Measurements from ENCODE around the gene FOXP4. TPM values are rescaled to one million over a fixed set of nuclear protein-coding genes. Genes with fewer than 3 reads are reported as not detected.

FOXP4 gene
- total and polyA plus RNA-seq, 7 donors: 4.1 to 19.5 (median 12.7) TPM

DNA sequence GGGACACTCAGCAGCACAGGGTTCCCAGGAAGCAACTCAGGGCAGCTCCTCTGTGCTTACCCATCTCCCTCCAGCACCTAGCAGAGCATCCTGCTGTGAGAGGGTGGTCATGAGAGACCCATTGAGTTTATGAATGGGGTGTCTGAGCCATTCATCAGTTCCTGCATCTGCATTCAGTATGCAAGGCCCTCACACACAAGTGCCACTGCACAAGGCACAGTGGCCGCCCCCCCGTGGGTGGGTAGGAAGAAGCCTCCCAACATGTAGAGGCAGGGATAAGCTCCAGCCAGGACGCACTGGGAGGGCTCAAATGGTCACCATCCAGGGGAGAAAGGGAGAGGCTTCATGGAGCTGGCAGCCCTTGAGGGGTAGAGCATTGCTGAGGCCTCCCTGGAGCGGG is 43.0 kb downstream of the FOXP4 start:
- DNase-seq: no peak
- Histone ChIP-seq H3K4me1 (no peaks in the 10 kb centered on the region), H3K27me3 (no peaks in the 10 kb centered on the region), H3K4me3 (no peak overlapping the region), H3K27ac (no peak overlapping the region), H3K9me3 (no peaks in the 10 kb centered on the region), H3K36me3 (peaks cover 3 to 68% (median 24%) of the 10 kb centered on the region in 4 donors)
- WGBS, 2 donors: 90 to 94% methylated on average over 4 of the region's 4 CpGs
- intact Hi-C loops (cut with DNase I): no loop called here
- TF ChIP-seq POLR2AphosphoS5 (IDR thresholded peaks at IDR 0.05) (no peak), EP300 (IDR thresholded peaks at IDR 0.05) (no peak), POLR2A (IDR thresholded peaks at IDR 0.05) (no peak), CTCF (IDR thresholded peaks at IDR 0.05) (no peak)

DNA sequence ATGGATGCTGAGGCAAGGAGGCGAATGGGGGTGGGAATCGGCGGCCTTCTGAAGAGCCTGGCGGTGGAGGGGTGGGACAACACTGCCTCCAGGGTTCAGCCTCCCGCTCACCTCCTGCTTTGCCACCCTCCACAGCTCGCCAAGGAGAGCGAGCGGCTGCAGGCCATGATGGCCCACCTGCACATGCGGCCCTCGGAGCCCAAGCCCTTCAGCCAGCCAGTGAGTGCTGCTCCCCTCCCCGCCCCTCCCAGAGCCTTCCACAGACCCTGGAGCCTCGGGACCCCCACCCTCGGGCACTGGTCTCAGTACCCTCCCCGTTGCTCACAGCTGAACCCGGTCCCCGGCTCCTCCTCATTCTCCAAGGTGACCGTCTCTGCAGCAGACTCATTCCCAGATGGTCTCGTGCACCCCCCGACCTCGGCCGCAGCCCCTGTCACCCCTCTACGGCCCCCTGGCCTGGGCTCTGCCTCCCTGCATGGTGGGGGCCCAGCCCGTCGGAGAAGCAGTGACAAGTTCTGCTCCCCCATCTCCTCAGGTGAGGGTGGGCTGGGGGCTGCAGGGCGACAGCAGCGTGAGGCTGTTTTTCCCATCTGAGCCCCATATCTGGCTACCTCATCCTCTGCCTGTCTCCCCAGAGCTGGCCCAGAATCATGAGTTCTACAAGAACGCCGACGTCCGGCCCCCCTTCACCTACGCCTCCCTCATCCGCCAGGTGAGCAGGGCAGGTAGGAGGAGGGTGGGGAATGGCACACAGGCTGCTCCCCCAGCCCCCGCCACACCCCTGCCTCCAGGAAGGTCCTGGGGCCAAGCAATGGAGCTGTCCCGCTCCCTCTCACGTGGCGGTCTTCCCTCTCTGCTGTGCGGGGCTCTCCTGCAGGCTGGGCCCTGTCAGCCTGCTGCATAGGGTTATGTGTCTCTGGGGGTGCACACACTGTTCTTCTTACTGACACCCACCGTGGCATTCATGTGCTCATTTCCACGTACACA is 43.7 kb downstream of the FOXP4 start:
- DNase-seq: no peak
- 93 to 94% methylated on average over 39 of the region's 39 CpGs for WGBS, 2 donors
- H3K27me3 ChIP-seq: no peaks in the 10 kb centered on the region
- TF ChIP-seq EP300 (IDR thresholded peaks at IDR 0.05) (no peak), CTCF (IDR thresholded peaks at IDR 0.05) (no peak), POLR2A (IDR thresholded peaks at IDR 0.05) (no peak), POLR2AphosphoS5 (IDR thresholded peaks at IDR 0.05) (no peak)
- H3K4me1 ChIP-seq: no peaks in the 10 kb centered on the region
- peaks cover 3 to 68% (median 21%) of the 10 kb centered on the region in 4 donors for H3K36me3 ChIP-seq
- H3K9me3 ChIP-seq: no peaks in the 10 kb centered on the region
- H3K27ac ChIP-seq: no peak overlapping the region
- H3K4me3 ChIP-seq: no peak overlapping the region
- intact Hi-C loops (cut with DNase I): loop anchor here (5.0 kb wide), 1 partner anchor 43 kb away; the partner anchor contains the start of gene FOXP4

DNA sequence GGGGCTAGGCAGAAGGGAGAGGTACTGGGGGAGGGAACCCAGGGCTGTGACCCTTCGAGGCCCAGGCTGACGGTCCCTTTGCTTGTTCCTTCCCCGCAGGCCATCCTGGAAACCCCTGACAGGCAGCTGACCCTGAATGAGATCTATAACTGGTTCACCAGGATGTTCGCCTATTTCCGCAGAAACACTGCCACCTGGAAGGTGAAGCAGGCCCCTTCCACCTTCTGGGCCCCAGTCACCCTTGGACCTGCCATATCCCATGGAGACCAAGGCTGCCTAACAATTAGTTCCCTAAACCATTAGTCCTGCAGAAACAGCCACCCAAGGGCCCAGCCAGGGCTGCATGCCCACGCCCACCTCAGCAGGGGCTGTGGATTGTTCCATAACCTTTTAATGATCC is 44.9 kb downstream of the FOXP4 start:
- Histone ChIP-seq H3K4me1 (no peaks in the 10 kb centered on the region), H3K4me3 (no peak overlapping the region), H3K36me3 (peaks cover 3 to 59% (median 24%) of the 10 kb centered on the region in 4 donors), H3K9me3 (no peaks in the 10 kb centered on the region), H3K27me3 (no peaks in the 10 kb centered on the region), H3K27ac (no peak overlapping the region)
- TF ChIP-seq POLR2A (IDR thresholded peaks at IDR 0.05) (no peak), EP300 (IDR thresholded peaks at IDR 0.05) (no peak)
- intact Hi-C loops (cut with DNase I): loop anchor here (1.0 to 5.0 kb wide), 2 partner anchors 44 to 222 kb away; partner anchors contain the start of gene FOXP4
- DNase-seq: no peak
- WGBS, 2 donors: 87 to 88% methylated on average over 6 of the region's 6 CpGs

GRCh38 chr6:41591859-41592502 is 45.8 kb downstream of the FOXP4 start:
- Histone ChIP-seq H3K4me1 (no peaks in the 10 kb centered on the region), H3K9me3 (no peaks in the 10 kb centered on the region), H3K36me3 (peaks cover 5 to 67% (median 26%) of the 10 kb centered on the region in 4 donors), H3K27me3 (no peaks in the 10 kb centered on the region), H3K4me3 (no peak overlapping the region), H3K27ac (no peak overlapping the region)
- TF ChIP-seq CTCF (IDR thresholded peaks at IDR 0.05) (peak; percentile 90 to 95 (median 92)), POLR2AphosphoS5 (IDR thresholded peaks at IDR 0.05) (no peak), POLR2A (IDR thresholded peaks at IDR 0.05) (no peak), EP300 (IDR thresholded peaks at IDR 0.05) (no peak)
- 3 to 7% methylated on average over 7 of the region's 7 CpGs for WGBS, 2 donors
- DNase-seq: peak; percentile 86
- intact Hi-C loops (cut with DNase I): loop anchor here (1.0 to 5.0 kb wide), 4 partner anchors 45 to 223 kb away; partner anchors contain the start of gene FOXP4

DNA sequence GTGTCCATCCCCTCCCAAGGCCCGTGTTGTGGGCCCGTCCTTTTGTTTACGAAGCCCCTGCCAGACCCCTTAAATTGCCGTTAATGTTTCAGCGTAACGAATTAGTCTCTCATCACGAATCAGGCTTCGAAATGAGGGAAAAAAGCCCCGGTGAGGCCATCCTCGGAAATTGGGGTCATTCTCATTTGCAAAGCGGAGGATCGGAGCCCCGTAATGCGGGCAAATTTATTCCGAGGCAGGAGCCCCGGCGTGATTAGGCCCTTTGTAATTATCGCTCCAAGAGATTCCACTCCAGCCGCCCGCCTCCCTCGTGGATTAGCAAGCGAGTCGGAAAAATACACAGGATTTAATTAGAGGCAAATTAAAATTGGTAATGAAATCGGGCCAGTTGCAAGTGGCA is 47.2 kb downstream of the FOXP4 start:
- WGBS, 2 donors: 92 to 96% methylated on average over 24 of the region's 24 CpGs
- TF ChIP-seq POLR2AphosphoS5 (IDR thresholded peaks at IDR 0.05) (no peak), POLR2A (IDR thresholded peaks at IDR 0.05) (no peak), EP300 (IDR thresholded peaks at IDR 0.05) (no peak), CTCF (IDR thresholded peaks at IDR 0.05) (no peak)
- no peaks in the 10 kb centered on the region for H3K9me3 ChIP-seq
- DNase-seq: no peak
- intact Hi-C loops (cut with DNase I): loop anchor here (5.0 kb wide), 1 partner anchor 46 kb away; the partner anchor contains the start of gene FOXP4
- no peak overlapping the region for H3K4me3 ChIP-seq
- H3K27me3 ChIP-seq: no peaks in the 10 kb centered on the region
- peaks cover 5 to 67% (median 21%) of the 10 kb centered on the region in 4 donors for H3K36me3 ChIP-seq
- H3K4me1 ChIP-seq: no peaks in the 10 kb centered on the region
- no peak overlapping the region for H3K27ac ChIP-seq

Measured in sigmoid colon (tissue), 7 donors.